ENCODE results near the gene GCSAML.
A peak's percentile ranks its signal among the peaks of the same experiment; 100 is the strongest.
"Not testable (repeated sequence)": the region's sequence is repeated elsewhere in the genome, so short reads cannot be mapped to it uniquely, and the experiment has no call there.

The GCSAML gene

DNA sequence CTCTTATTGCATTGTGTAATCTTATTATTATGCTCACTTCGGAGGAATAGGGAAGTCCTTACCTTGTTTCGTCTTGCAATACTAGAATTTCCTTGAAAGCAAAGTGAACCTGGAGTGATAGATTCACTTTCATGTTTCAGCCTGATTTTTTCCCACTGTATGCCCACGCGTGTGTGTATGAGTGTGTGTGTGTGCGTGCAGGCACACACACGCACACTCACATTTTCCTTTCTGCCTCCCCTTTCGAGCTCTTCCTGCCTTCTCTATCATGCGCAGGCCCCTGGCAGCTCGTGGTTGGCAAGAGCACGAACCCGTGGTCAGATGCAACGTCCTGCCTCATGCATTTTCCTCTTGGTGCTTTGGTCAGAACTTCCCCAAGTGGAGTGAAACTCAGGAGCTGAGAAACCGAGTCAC is at the start of gene GCSAML:
GCSAML (plus strand) TSS at position 366 of the 414 bp plus-strand sequence. CDS start 58 bp downstream, outside the sequence.
- no peak for DNase-seq

DNA sequence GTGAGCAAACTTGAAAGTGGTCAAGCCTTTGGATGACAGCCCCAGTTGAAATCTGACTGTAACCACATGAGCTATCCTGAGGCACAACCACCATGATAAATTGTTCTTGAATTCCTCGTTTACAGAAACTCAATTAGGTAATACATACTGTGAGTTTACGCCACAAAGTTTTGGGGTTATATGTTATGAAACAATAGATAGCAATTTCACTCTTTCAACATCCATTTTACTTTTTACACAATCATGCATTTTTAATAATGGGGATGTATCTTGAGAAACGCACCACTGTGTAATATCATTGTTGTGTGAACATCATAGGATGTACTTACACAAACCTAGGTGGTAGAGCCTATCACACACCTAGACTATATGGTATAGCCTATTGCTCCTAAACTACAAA is 48.1 kb upstream of the GCSAML start:
- DNase-seq, result no peak

DNA sequence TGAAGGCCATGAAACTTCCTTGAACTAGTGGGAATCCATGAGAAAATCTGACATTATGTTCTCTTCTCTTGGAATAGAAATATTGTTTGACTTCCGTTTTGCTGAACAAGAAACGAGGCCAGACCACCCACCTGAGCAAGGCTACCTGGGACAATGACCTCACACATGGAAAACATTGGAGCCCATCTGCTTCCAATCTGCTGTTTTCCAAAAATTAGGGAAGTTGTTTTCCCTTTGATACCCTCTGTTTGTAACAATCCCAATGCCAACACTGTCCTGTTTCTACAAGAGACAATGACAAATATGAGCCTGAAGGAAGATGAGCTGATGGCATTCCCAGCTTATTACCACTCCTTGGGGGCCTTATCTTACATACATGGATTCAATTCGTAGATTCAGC is 42.1 kb upstream of the GCSAML start:
- no peak for DNase-seq

DNA sequence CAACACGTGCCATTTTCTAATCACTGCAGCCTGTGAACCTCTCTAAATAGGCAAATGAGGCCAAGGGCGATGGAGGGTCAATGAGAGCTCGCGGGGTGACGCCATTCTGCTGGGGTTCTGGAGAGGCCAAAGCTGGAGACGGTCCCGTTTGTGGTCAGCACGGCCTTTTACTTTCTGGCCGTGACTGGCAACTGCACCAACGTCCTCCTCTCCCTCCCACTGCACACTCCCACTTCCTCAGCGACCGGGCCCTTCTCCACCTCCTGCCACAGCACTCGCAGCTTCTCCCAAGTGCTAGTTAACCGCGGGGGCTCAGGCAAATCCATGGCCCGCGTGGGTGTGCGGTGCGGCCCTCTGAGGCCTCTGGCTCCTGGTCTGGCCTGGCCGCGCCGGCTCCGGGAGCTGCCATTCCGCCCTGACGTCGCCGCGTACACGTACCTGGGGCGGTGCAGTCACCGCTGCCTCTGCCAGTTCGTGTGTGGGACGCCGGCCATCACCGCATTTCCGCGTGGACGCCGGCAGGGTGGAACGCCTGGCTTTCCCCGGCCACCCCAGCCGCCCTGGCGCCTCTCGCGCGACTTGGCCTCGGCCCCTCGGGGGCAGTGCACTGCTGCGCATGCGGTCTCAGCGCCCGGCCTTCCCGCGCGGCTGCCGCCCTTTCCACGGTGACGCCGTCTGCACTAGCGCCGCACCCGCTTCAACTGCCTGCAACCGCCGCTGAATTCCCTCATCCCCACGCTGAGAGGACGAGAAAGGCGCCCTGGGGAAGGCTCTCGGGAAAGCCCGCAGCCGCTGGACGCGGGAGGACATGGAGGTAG is 30.9 kb upstream of the GCSAML start:
- DNase-seq, result no peak

DNA sequence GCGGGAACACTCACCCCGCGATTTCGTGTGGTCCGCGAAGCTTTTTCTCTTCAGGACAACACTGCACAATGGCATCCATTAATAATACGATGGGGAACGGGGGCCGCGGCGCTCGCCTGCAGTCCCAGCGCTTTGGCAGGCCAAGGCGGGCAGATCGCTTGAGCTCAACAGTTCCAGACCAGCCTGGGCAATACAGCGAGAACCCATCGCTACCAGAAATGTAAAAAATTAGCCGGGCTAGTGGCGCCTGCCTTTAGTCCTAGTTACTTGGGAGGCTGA is 30.4 kb upstream of the GCSAML start:
- no peak for DNase-seq

DNA sequence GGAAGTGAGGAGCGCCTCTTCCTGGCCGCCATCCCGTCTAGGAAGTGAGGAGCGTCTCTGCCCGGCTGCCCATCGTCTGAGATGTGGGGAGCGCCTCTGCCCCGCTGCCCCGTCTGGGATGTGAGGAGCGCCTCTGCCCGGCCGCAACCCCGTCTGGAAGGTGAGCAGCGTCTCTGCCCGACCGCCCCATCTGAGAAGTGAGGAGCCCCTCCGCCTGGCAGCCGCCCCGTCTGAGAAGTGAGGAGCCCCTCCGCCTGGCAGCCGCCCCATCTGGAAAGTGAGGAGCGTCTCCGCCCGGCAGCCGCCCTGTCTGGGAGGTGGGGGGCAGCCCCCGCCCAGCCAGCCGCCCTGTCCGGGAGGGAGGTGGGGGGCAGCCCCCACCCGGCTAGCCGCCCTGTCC is 27.0 kb upstream of the GCSAML start:
- not testable (repeated sequence) for DNase-seq

DNA sequence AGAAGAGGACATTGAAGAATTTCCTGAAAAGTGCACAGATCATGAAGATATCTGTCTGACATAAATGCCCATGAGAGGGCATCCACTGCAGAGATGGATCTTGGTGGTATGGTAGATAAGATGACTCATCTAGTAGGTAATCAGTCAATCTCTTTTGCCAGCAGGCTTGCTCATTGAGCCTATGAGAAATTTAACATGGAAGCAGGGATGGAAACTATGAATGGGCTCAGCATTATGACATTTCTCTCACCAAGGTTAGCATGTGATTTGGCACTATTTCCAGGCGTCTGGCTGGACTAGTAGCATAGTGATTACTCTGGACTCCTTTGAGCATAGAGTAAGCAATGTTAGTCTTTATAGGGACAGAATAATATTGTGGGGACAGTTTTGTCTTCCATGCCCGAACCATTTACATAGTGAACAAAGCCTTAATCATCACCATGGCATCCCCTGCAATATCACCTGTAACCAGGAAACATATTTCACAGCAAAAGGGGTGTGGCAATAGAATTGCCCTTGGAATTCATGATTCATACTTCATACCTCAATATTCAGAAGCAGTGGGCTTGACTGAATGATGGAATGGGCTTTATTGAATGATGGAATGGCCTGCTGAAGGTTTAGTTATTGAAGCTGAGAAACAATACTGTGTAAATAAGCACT is 20.0 kb upstream of the GCSAML start:
- DNase-seq, result no peak

DNA sequence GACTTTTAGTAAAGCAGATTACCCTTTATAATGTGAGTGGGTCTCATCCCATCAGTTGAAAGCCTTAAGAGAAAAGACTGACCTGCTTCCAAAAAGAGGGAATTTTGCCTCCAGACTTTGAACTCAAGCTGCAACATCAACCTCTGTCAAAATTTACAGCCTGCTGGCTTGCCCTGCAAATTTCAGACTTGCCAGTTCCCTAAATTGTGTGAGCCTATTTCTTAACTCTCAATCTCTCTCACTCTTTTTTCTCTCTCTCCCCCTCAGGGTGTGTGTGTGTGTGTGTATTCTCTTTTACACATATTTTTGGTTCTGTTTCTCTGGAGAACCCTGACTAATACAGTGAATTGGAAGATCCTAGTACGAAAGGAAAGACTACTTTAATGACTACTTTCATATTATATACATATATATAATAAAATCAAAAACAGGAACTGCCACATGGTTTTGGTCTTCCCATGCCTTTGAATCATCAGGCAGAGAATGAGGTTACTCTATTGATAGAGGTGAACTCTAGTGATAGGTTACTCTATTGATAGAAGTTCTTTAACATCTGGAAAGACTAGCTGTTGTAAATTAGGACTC is 19.1 kb upstream of the GCSAML start:
- no peak for DNase-seq

DNA sequence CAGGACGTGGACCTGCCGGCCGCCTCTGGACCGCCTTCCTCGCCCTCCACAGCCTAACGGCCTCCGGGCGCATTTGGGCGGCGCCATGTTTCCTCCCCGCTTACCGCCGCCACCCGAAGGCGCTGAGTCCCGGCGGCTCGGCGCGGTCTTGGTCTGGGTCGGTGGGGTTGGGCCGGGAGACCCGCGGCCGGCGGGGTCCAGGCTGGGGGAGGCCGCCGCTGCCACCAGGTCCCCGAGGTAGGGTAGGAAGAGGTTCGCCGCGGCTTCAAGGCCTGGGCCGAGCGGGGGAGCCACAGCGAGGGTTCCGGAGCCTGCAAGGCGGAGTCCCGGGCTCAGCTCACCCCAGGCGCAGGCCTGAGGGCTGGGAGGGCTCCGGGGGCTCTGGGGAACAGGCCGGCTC is 18.1 kb upstream of the GCSAML start:
- DNase-seq, result peak in 1 of 2 experiments; percentile 22

DNA sequence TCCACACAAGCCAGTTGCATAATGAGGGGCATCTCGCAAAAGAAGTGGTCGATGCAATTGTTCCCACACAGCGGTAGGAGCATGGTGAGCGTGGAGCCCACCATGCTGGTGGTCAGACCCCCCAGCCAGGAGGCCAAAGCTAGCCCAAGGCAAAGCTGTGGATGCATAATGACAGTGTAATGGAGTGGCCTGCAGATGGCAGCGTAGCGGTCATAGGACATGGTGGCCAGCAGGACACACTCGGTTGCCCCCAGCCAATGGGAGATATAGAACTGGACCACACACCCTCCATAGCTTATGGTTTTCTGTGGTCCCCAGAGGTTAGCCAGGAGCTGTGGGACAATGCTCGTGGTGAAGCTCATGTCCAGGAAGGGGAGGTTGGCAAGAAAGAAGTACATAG is 17.0 kb upstream of the GCSAML start:
- no peak for DNase-seq

DNA sequence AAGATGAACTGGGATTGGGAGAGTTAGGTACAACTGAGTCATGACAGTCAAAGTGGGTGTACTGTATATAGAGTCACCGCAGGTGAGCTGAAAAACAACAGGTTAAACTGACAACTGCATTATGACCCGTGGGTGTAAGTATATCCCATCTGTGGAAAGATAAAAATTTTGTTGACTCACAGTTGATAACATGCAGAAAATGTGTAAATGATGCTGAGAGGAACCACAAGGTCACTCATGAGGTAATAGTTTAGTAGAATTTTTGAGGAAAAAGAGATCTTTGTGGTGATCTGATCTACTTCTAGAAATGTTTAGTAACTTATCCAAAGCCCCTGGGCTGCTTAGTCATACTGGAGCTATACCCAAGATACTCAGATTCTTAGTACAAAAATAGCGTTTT is 13.5 kb upstream of the GCSAML start:
- no peak for DNase-seq

DNA sequence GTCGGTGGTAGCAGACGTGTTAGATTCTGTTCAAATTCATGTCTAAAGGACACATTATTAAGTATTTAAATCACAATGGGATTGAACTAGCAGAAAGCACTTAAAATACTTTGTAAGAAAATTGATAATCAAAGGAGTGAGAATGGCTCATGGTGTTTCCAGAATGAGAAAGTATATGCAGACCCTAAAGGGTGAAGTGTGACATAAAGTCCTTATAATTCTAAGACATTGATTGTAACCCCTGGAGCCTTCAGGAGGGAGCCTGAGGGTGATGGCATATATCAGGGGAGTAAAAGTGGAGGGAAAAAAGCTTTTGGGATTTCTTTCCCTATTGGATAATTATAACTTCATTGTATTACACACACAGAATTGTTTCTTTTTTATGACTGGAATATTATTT is 12.6 kb upstream of the GCSAML start, which contains the start of gene OR2C3:
OR2C3 (minus strand) TSS at position 101 of the 400 bp plus-strand sequence. CDS start 3,929 bp downstream, outside the sequence.
- no peak for DNase-seq

DNA sequence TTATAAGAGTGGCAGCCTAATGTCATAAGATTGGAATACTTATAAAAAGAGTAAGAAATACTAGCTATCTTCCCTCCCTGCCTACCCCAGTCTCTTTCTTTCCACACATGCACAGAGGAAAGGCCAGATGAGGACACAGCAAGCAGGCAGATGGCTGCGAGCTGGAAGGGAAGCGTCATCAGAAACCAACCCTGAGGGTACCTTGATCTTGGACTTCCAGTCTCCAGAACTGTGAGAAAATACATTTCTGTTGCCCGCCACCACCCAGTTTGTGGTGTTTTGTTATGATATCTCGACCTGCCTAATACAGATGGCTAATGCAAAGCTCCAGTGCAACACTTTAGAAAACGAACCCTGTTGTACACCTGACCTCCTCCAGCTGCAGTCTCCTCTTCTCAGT is 10.4 kb upstream of the GCSAML start:
- no peak for DNase-seq

DNA sequence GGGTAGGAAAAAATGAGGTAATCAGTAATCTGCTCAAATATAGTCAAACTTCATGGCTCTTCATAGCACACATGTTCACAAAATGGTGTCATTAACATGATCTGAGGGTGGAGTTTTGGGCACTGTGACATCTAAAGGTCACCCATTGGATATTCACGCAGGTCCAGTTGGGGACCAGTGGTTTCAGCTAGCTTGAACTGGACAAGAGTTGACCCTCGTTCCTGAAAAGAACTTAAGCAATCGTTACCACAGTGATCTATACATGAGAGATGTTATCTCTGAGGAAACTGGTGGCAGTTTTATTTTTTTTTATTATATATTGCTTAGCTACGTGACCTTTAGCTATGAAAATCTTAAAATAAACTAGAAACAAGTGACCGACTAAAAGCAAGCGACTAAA is 9.7 kb upstream of the GCSAML start:
- no peak for DNase-seq

DNA sequence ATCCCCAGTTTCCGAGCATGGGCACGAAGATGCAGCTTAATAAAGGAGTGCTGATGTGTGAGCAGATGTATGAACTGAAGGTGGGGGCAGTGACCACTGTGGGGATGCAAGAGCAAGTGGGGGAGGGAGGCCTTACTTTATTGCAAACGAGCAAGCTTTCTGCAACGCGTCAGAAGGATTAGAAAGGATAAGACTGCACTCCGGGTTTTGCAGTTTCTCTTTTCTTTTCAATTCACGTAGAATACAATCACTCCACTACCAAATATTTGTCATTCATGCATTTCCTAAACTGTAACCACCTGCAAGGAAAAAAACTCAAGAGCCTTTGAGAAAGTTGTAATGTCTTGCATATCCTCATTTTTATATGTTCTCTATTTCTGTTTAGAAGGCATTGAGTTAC is 8.4 kb upstream of the GCSAML start:
- DNase-seq, result no peak

DNA sequence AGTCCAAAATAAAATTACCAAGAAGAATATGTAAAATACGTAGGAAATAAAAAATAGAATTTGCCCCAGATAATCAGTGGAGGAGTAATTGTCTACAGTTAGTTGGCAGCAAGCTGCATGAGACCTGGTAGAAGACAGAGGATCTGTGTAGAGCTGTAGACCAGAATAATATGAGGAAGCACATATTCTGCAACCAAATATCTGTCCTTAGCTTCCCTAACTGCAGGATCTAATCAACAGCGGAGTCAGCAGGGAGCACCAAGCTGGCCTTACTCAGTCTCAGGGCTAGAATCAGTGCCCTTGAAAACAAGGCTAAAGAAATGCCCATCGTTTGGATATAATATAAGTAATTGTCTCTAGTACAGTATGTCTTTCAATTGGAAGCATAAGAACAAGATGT is 6.1 kb upstream of the GCSAML start:
- no peak for DNase-seq

DNA sequence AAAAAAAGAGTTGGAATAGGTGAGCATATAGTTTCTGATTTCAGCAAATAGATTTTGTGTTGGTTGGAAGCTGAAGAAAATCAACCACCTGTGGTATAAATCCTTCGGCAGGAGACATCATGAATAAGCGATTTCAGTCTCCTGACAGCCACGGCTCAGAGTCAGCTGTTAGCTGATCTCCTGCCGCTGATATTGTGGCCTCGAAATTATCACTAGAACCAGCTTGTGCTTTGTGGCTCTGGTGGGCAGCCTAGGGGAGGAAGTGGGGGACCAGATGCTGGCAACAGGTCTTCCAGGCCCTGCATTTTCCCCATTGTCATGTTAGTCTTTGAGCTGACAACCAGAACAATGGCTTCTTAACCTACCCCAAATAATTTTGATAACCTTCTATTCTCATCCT is 842 bp upstream of the GCSAML start:
- DNase-seq, result no peak

DNA sequence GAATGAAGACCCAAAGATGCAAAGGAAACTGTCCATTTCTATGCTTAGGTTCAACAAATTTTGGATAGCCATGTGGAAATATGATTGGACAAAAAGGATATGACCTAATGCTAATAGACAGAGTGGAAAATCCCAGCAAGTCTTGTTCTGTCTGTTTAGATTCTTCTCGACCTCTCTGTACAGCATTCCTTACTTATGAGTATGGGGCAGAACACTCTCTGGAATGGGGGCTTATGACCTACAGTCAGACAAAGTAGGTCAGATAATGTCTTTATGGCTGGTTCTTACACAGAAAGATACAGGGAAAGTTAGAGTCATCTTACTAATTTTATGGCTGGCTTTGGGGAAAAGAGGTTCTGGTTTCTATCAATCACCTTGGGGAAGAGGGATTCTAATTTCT is 2.8 kb downstream of the GCSAML start:
- DNase-seq, result no peak

DNA sequence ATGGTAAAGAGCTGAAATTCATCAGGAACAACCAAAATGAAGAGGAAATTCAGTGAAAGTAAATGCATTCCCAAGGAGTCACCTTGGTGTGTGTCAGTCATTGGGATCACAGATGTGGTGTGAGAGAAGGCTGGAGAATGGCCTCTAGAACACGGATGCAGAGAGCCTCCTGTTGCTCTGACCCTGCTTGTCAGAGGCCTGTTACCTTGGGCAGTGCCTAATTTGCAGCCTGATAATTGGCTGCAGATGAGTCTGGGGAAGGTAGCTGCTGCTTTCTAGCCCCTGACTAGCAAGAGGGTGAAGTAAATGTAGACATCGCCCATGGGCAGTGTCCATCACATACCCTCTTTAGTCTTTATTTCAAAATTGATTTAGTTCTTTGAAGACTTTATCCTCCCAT is 3.3 kb downstream of the GCSAML start:
- DNase-seq, result no peak

DNA sequence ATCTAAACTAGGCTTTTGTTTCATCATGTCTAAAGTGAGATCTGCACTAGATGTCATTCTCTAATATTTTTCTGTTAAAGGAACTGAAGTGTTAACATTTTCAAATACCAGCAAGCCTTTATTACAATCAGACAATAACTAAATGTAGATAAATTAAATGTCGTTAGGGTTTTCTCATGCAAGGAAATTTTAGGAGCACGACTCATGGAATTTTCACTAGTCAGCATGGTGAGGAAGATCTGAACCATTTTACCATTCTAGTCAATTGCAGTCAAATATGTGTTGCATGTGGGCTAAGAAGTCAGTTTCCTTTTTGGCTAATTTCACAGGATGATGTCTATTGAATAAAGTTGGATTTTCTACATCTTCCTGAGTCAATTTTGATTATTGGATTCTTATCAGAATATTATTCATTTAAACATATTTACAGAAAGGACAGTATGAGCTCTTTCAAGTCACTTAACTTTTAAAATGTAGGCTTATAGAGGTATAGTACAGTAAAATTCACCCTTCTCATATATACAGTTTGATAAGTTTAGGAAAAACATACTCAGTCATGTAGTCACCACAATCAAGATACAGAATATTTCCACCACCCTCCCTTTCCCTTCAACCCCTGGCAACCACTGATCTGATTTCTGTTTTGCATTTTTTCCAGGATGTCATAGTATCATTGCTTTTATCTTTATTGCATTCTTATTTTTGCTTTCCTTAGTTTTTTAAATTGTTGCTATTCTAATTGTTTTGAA is 9.2 kb downstream of the GCSAML start:
- DNase-seq, result no peak

DNA sequence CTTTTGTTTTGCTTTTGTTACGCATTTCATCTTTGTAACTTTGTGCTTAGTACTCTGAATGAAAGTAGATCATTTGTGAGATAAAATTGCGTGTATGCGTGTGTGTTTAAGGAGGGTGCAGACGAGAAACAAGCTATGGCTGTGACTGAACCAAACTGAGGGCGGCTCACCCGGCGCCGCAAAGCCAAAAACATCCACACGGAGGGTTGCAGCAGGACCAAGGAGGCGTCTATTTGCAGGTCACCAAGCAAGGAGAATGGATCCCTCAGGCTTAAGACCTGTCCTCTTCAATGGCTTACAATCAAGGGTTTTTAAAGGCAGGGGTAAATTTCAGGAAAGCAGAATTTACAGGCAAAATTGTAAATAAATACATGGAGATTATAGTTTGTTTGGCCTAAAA is 12.8 kb downstream of the GCSAML start:
- no peak for DNase-seq

DNA sequence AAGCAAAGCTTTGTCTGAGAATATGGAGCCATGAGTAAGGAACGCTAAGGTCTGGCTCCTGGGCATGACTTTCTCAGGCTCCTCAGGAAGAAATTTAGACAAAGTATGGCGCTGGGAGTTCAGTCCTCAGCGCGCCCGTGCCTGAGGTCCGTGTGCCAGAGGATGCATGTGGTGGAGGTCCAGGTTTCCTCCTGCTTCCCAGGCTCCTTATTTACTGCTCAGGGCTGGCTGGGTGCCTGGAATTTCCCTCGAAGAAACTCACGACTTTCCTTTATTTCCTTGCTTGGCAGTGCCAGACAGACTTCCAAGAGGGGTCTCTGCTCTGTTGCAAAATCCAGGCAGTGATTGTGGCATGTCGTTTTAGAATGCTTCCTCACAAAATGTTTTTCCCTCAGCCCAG is 13.3 kb downstream of the GCSAML start:
- DNase-seq, result no peak

DNA sequence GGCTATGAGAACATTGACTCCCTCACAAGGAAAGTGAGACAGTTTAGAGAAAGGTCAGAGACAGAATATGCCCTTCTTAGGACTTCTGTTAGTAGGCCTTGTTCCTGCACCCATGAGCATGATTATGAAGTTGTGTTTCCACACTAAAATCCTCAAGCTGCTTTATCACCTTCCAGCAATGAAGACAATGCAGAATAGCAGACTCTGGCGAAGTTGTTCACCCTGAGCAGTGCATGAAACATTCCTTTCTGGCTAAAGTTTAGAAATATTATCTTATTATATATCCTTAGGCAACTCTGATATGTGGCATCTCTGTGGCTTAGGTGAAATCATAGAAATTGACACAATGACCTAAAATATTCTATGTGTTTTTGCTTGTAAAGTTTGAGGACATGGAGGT is 25.3 kb downstream of the GCSAML start:
- no peak for DNase-seq

DNA sequence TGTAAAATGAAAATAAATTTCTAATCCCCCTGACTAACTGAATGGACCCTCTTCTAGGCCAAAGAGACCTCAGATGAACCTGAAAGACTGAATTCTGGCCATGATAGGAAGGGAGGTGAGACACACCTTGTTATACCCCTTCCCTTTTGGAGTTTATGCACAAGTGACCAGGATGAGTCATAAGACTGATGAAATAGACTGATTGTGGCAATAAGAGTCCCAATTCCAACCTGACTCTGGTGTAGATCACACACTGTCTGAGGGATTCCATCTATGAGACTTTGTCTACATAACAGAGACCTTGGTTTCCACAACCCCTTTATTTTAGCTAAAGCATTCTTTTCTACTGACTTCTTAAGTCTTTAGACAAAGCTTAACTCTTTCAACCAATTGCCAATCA is 25.7 kb downstream of the GCSAML start:
- no peak for DNase-seq

Data from NCI-H1930 (cell line).